Suprapubic skin (tissue), 4 donors: ENCODE measurements around the gene RBP2. TPM values are rescaled to one million over a fixed set of nuclear protein-coding genes. Genes with fewer than 3 reads are reported as not detected.

ENCODE experiments used
- DNase-seq, 2 donors: peaks; one replicate each; pipeline ENCODE4 v3.0.0-alpha.2; 2019; ENCODE audit warnings: low spot score in 2 of 2
- H3K27ac ChIP-seq: fragments of 200-600 bp; sonication (generic); one replicate; pipeline ENCODE4 v1.5.1; 2019
- H3K27me3 ChIP-seq: fragments of 200-600 bp; sonication (generic); one replicate; pipeline ENCODE4 v1.5.1; 2019
- H3K36me3 ChIP-seq: fragments of 200-600 bp; sonication (generic); one replicate; pipeline ENCODE4 v1.5.1; 2019
- H3K4me1 ChIP-seq: fragments of 200-600 bp; sonication (generic); one replicate; pipeline ENCODE4 v1.5.1; 2019
- H3K4me3 ChIP-seq: fragments of 200-600 bp; sonication (generic); one replicate; pipeline ENCODE4 v1.5.1; 2019; ENCODE audit warnings: mild to moderate bottlenecking
- H3K9me3 ChIP-seq: fragments of 200-600 bp; sonication (generic); one replicate; pipeline ENCODE4 v1.5.1; 2019
- EP300 ChIP-seq: sonication (generic); formaldehyde crosslinking; IDR thresholded peaks from one replicate; pipeline ENCODE4 v1.6.1; 2017; ENCODE audit warnings: antibody characterized with exemption
- POLR2A ChIP-seq, 2 donors: fragments of 450-650 bp; IDR thresholded peaks; one replicate each; pipeline ENCODE4 v1.6.1; 2017; ENCODE audit warnings: antibody characterized with exemption in 2 of 2, mild to moderate bottlenecking in 2 of 2, moderate library complexity in 2 of 2
- POLR2AphosphoS5 ChIP-seq, 3 donors: sonication (generic); formaldehyde crosslinking; IDR thresholded peaks; one replicate each; pipeline ENCODE4 v1.6.1; 2017; ENCODE audit warnings: antibody characterized with exemption in 3 of 3
- WGBS: methylation state at CpG from one replicate; pipeline ENCODE4 v1.1.5; 2018; 5-methylcytosine and 5-hydroxymethylcytosine counted together
- total RNA-seq, 4 donors: library from RNA; depleted of rRNA; stranded (reverse); fragments of >200 nt; gene quantifications; one replicate each; pipeline ENCODE4 v1.1.0, GENCODE V29; 2016
- TF ChIP-seq, protein P1 (sequence below), 2 donors: fragments of 200-600 bp in 1 of 2; fragments of 450-650 bp in 1 of 2; sonication (generic) in 1 of 2; IDR thresholded peaks; one replicate each; pipeline ENCODE4 v1.5.1; 2016 to 2019; ENCODE audit warnings: antibody characterized with exemption in 2 of 2, mild to moderate bottlenecking in 1 of 2, moderate library complexity in 1 of 2

The RBP2 gene
- total RNA-seq: not detected

DNA sequence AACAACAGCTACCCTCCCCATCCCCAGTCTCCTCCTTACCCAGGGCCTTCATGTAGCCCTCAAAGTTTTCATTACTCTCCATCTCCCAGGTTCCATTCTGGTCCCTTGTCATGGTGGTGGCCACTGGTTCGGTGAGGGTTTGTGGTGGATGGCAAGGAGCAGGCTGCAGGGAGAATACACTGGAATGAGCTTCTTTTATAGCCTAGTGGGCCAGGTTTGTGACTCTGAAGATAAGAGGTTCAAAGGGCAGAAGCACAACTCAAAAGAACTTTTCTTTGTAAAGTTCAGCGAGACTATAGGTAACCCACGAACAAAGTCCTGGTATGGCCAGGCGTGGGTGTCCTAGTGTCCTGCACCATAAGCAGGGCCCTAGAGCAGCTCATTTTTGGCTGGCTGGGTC, at the start of gene RBP2:
TSS of gene RBP2 (minus strand) at position 169 of the 400 bp plus-strand sequence. CDS start at position 112, 57 bp downstream.
- Histone ChIP-seq H3K27me3 (no peaks in the 10 kb centered on the region), H3K27ac (no peak within 1 kb of the TSS), H3K9me3 (no peaks in the 10 kb centered on the region), H3K4me3 (no peak within 1 kb of the TSS), H3K4me1 (peaks cover 10% of the 10 kb centered on the region), H3K36me3 (no peaks in the 10 kb centered on the region)
- TF ChIP-seq, protein P1, sequence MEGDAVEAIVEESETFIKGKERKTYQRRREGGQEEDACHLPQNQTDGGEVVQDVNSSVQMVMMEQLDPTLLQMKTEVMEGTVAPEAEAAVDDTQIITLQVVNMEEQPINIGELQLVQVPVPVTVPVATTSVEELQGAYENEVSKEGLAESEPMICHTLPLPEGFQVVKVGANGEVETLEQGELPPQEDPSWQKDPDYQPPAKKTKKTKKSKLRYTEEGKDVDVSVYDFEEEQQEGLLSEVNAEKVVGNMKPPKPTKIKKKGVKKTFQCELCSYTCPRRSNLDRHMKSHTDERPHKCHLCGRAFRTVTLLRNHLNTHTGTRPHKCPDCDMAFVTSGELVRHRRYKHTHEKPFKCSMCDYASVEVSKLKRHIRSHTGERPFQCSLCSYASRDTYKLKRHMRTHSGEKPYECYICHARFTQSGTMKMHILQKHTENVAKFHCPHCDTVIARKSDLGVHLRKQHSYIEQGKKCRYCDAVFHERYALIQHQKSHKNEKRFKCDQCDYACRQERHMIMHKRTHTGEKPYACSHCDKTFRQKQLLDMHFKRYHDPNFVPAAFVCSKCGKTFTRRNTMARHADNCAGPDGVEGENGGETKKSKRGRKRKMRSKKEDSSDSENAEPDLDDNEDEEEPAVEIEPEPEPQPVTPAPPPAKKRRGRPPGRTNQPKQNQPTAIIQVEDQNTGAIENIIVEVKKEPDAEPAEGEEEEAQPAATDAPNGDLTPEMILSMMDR (IDR thresholded peaks at IDR 0.05): no peak
- TF ChIP-seq POLR2A (IDR thresholded peaks at IDR 0.05) (no peak), EP300 (no peak), POLR2AphosphoS5 (IDR thresholded peaks at IDR 0.05) (no peak)
- no peak for DNase-seq
- WGBS: 93% methylated on average over 4 of the region's 4 CpGs

DNA sequence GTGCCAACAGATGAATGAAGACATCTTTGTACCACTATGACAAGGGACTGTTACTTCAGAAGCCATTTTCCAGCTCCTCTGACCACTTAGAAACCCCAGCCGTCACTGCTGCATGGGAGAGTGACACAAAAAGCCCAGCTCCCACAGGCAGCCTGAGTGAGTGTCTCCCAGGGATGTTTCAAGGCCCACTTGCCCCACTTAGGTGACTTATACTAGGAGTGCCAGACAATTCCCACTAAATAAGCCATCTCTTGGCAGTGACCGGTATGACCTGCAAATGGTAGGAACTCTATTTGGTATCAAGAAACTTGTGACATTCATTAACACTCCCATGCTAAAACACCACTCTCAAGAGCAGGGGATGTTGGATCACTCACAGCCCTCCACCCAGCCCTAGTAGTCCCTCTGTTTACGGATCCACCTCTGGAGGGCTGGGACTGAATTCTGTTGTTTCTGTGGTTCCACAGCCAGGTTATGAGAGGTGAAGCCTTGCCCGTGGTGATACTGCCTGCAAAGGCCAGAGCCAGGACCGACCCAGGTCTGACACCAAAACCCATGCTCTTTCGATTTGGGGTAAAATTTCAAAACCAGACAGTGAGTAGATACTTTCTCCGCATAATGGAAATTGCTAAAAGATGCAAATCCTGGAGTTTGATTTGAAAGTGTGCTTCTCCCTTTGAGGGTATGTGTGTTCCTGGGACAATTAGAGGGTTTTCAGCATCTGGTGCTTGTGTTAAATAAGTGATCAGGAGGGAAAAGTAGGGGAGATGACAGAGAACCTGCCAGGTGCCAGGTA, 48.7 kb upstream of the RBP2 start:
- no peaks in the 10 kb centered on the region for H3K9me3 ChIP-seq
- H3K4me3 ChIP-seq: no peak overlapping the region
- WGBS: 93% methylated on average over 7 of the region's 7 CpGs
- no peak overlapping the region for H3K27ac ChIP-seq
- TF ChIP-seq POLR2AphosphoS5 (IDR thresholded peaks at IDR 0.05): no peak
- no peak for TF ChIP-seq EP300
- TF ChIP-seq, protein P1 (IDR thresholded peaks at IDR 0.05): no peak
- TF ChIP-seq POLR2A (IDR thresholded peaks at IDR 0.05): no peak
- no peaks in the 10 kb centered on the region for H3K36me3 ChIP-seq
- H3K27me3 ChIP-seq: no peaks in the 10 kb centered on the region
- DNase-seq: peak in 1 of 2 donors; percentile 62
- H3K4me1 ChIP-seq: peaks cover 7% of the 10 kb centered on the region

DNA sequence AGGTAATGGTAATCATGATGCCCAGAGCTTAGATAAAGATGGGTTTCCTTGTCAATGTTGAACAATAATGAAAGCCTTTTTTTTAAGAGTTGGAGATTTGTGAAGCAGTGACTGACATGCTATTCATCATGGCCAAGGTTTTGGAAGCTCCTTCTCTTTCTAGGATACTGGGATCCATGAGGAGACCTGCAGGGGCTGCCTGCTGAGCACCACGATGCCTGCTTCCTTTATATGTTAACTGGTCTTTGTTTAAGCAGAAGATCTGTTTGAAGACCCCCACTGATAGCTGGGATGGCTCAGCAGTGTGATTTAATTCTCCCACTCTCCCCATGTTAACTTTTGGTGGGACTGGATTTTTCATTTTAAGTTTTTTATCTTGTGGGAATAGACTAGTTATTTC, 47.4 kb upstream of the RBP2 start:
- DNase-seq: peak in 1 of 2 donors; percentile 13
- Histone ChIP-seq H3K27ac (no peak overlapping the region), H3K36me3 (no peaks in the 10 kb centered on the region), H3K9me3 (no peaks in the 10 kb centered on the region), H3K4me3 (no peak overlapping the region), H3K27me3 (no peaks in the 10 kb centered on the region), H3K4me1 (peaks cover 6% of the 10 kb centered on the region)
- no peak for TF ChIP-seq POLR2A (IDR thresholded peaks at IDR 0.05)
- no peak for TF ChIP-seq POLR2AphosphoS5 (IDR thresholded peaks at IDR 0.05)
- no peak for TF ChIP-seq EP300
- TF ChIP-seq, protein P1 (IDR thresholded peaks at IDR 0.05): no peak
- WGBS: 71% methylated on average over 1 of the region's 1 CpG

DNA sequence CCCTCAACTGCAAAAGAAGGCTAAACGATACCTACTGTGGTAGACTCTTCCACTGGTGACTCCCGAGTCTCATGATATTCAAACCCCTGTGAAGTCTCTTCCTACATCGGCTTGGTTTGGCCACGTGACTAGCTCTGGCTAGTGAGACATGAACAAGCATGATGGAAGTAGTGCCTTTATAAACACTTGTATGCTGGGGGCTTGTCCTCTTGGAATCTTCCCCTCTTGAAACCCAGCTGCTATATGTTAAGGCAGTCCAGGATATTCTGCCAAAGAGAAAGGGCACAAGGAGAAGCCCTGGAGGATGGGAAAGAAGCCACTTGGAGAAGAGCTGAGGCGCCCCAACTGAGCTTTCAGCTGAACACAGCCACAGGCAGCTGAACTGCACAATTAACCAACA, 46.9 kb upstream of the RBP2 start:
- no peak overlapping the region for H3K27ac ChIP-seq
- 99% methylated on average over 4 of the region's 5 CpGs for WGBS
- peaks cover 4% of the 10 kb centered on the region for H3K4me1 ChIP-seq
- DNase-seq: peak in 1 of 2 donors; percentile 37
- no peaks in the 10 kb centered on the region for H3K36me3 ChIP-seq
- TF ChIP-seq POLR2AphosphoS5 (IDR thresholded peaks at IDR 0.05): no peak
- TF ChIP-seq, protein P1 (IDR thresholded peaks at IDR 0.05): no peak
- TF ChIP-seq EP300: no peak
- no peak for TF ChIP-seq POLR2A (IDR thresholded peaks at IDR 0.05)
- H3K4me3 ChIP-seq: no peak overlapping the region
- no peaks in the 10 kb centered on the region for H3K27me3 ChIP-seq
- no peaks in the 10 kb centered on the region for H3K9me3 ChIP-seq

DNA sequence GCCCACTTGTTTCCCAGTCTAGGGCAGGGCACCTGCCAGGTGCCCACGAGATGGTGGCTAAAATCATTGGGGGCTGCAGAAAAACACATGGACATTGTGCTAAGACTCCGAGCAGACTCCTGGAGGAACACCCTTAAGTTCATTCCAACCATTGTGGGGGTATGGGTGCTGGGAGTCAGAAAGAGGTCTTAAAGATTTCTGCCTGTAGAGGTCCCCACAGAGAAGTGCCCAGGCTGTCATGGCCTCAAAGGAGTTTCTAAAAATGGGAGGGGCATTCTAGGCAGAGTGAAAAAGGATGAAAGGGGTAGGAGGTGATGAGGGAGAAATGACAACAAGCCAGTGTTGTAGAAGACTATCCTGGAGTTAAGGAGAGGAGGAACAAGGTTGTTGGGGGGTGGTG, 46.1 kb upstream of the RBP2 start:
- whole genome bisulfite sequencing: 46% methylated on average over 2 of the region's 2 CpGs
- Histone ChIP-seq H3K36me3 (no peaks in the 10 kb centered on the region), H3K27me3 (no peaks in the 10 kb centered on the region), H3K4me3 (no peak overlapping the region), H3K27ac (no peak overlapping the region), H3K4me1 (peaks cover 4% of the 10 kb centered on the region), H3K9me3 (no peaks in the 10 kb centered on the region)
- no peak for DNase-seq
- no peak for TF ChIP-seq POLR2A (IDR thresholded peaks at IDR 0.05)
- TF ChIP-seq POLR2AphosphoS5 (IDR thresholded peaks at IDR 0.05): no peak
- TF ChIP-seq, protein P1 (IDR thresholded peaks at IDR 0.05): no peak
- no peak for TF ChIP-seq EP300
